Fibroblast of the aortic adventitia (primary cell): ENCODE measurements around the gene MROH2B. TPM values are rescaled to one million over a fixed set of nuclear protein-coding genes. Genes with fewer than 3 reads are reported as not detected.

Source experiments
- DNase-seq: peaks from one replicate; pipeline ENCODE4 v3.0.0-alpha.2; 2010; ENCODE audit warnings: low read depth
- H3K4me3 ChIP-seq: 2 replicates; pipeline ENCODE4 v1.5.1; 2011; ENCODE audit warnings: low read depth, mild to moderate bottlenecking, control low read depth, low read length, moderate library complexity
- CTCF ChIP-seq: IDR thresholded peaks from 2 replicates; pipeline ENCODE4 v1.5.1; 2011; ENCODE audit warnings: mild to moderate bottlenecking, low read length, control low read depth, inconsistent platforms; ENCODE audit not compliant: insufficient read depth
- total RNA-seq: library from RNA; depleted of rRNA; stranded (reverse); fragments of >200 nt; gene quantifications from 2 replicates; pipeline ENCODE4 v1.2.3, GENCODE V29; 2012; ENCODE audit warnings: low replicate concordance

The MROH2B gene
- total RNA-seq, 1 donor = not detected

GRCh38 chr5:41102341-41102740 is 31.2 kb upstream of the MROH2B start:
- no peak overlapping the region for H3K4me3 ChIP-seq
- DNase-seq = no peak
- TF ChIP-seq CTCF = no peak

- TF ChIP-seq CTCF = no peak
- no peak for DNase-seq
Observed at GRCh38 chr5:41097642-41098041, 26.5 kb upstream of the MROH2B start.

GRCh38 chr5:41095324-41096101 is 24.4 kb upstream of the MROH2B start:
- no peak for DNase-seq
- H3K4me3 ChIP-seq = no peak overlapping the region
- no peak for TF ChIP-seq CTCF

More at GRCh38 chr5:41097642-41098041, 26.5 kb upstream of the MROH2B start:
- no peak overlapping the region for H3K4me3 ChIP-seq

- TF ChIP-seq CTCF = no peak
- no peak for DNase-seq
- H3K4me3 ChIP-seq = no peak overlapping the region
Observed at GRCh38 chr5:41094871-41095270, 23.7 kb upstream of the MROH2B start.

- DNase-seq = peak; percentile 61
- TF ChIP-seq CTCF = no peak
- H3K4me3 ChIP-seq = no peak overlapping the region
Observed at GRCh38 chr5:41093803-41094202, 22.7 kb upstream of the MROH2B start.

- H3K4me3 ChIP-seq = no peak overlapping the region
- peak; percentile 78 for DNase-seq
- no peak for TF ChIP-seq CTCF
Observed at GRCh38 chr5:41087461-41087860, 16.3 kb upstream of the MROH2B start.

GRCh38 chr5:41083306-41083705 is 12.2 kb upstream of the MROH2B start:
- TF ChIP-seq CTCF = no peak
- DNase-seq = no peak
- H3K4me3 ChIP-seq = no peak overlapping the region
